HG02623 (cell line): Measurements from ENCODE around the gene GALNT18.
"Not testable (repeated sequence)": the region's sequence is repeated elsewhere in the genome, so short reads cannot be mapped to it uniquely, and the experiment has no call there.

ENCODE experiments used
- ATAC-seq: cut with Tn5 transposase; IDR thresholded peaks from one replicate; pipeline ENCODE4 v1.9.1; 2021; ENCODE audit warnings: moderate library complexity; ENCODE audit not compliant: unreplicated experiment

Gene GALNT18

DNA sequence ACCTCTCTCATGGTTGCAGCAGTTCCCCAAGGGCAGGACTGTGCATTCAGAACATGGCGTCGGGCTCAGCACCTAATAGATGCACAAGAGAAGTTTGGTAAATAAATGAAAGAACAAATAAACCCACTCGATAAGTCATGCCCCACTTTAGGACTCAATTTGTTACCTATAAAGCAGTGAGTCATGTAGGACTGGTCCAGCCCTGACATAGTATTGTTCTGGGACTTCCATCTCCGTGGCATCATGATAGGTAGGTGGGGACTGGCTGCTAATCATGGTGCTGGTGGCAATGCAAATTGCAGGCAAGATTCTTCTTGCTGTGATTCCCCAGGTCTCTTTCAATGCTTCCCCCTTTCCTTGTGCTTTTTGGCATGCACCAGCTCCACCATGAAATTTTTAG lies 150.6 kb downstream of the GALNT18 start:
- no peak for ATAC-seq

DNA sequence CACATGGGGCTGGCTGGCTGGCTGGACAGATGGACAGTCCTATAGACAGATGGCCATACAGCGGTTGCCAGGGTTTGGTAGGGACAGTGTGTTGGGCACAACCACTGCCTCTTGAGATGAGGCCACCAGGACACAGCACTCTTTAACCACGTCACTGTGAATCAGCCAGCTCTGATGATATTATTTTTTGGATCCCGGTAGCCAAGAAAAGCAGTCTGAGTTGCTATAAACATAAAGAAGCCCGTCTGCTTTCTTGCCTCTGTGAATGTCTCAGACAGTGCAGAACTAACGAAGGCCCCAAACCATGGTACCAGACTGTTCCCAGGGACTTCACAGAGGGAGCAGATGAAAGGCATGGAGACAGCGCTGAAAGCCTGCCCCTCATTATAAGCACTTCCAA lies 152.9 kb downstream of the GALNT18 start:
- ATAC-seq, result no peak

DNA sequence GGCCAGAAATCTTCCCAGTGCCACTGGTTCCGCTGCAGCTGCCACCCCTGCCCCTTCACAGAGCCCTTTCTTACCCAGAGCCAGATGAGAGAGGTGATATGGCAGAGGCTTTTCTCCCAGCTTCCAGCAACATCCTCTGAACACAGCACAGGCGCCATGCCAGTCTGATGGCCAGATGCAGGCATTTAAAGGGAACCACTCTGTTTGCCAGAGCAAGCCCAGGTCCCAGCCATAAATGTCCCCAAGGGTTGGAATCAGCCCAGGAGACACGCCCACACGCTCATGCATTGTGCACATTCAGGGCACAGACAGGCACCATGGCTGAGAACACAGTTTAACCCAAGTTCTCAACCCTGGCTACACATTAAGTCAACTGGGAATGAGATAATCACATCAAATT lies 154.5 kb downstream of the GALNT18 start:
- ATAC-seq, result no peak

DNA sequence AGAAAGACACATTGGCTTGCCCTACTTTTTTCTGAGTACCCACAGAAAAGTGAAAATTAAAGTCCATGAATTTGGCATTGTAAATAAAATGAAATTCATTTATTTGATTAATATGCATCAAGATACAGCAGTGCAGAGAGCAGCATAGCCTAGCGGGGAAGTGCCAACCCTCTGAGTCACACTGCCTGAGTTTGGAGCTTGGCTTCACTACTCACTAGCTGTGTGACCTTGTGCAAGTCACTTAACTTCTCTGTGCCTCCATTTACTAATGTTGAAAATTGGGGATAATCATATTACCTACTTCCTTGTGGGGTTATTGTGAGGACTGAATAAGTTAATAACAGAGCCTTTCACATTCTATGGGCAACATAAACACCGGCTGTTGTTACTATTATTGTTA lies 157.2 kb downstream of the GALNT18 start:
- ATAC-seq, result no peak

DNA sequence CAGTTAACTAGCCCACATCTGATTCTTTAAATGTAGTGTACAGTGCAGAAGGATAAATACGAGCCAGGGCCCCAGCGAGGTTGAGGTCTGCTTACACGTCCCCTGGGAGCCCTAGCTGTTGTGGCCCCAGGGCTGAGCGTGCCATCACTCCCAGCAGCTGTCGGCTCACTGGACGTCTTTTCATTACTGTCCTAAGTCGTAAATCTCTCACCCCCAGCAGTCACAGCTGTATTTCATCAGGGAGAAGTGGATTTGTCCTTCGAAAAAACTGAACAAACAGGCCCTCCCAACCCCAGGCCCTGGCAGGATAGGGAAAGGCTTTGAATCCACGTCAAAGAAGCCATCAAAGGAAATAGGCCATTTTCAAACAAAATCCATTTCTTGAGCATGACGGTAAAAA lies 158.4 kb downstream of the GALNT18 start:
- ATAC-seq, result no peak

DNA sequence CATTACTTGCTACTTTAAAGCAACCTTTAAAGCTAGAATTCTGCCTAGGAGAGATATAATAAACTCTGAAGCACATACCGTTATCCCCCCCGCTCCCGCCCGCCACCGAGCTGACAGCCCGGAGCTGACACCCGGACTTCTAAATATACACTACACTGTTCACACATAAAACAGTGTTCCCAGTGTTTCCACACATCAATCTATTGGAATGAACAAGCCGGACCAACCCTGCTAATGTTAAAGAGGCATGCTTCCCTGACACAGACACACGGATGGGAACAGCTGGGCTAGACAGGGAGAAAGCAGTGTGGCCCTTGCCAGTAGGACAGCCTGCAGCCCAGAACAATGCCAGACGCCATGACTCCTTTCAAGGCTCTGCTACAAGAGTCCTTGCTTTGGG lies 160.3 kb downstream of the GALNT18 start:
- no peak for ATAC-seq

DNA sequence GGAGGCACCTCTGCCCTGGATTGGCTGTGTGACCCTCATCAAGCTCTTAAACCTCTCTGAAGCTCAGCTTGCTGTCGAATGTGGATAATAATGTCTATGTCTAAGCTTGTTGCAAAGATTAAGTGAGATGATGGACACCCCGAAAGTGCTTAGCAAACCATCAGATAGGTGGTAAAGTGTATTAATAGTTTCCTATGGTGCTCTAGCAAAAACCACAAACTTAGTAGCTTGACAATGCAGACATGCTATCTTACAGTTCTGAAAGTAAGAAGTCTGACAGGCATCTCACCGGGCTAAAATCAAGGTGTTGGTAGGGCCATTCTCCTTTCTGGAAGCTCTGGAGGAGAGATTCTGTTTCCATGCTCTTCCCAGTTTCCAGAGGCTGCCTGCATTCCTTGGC lies 162.2 kb downstream of the GALNT18 start:
- no peak for ATAC-seq

DNA sequence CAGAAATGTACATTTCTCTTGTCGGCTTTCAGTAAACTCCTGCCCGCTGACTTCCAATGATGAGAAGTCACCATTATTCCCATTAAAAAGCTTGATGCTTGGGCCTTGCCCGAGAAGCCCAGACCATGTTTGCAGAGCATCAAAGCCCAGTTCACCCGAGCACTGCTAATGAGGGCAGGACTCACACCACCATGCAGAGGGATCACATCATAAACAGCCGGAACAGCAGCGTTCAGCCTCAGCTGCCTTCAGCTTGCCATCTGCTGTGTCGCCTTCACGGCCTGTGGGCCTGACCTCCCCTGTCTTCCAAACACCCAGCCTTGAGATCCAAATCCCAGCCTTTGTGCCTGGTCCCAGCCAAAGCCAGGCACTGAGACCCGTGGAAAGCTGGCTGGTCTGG lies 163.3 kb downstream of the GALNT18 start:
- no peak for ATAC-seq

DNA sequence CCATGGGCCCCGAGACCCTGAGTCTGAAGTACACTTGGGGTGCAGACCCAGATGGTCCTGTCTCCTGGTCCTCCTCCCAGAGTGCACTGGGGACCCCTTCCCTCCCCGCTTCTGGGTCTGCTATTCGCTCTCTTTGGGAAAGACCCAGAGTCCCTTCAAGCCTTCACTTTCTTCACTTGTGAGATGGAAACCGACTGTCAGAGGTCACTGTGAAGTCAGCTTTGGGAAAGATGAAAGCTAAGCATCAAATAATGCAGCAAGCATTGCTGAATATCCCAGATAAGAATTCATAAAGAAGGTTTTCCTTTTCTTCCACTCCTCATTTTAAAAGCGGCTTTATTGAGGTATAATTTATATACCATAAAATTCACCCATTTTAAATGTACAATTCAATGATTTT lies 163.8 kb downstream of the GALNT18 start:
- ATAC-seq, result no peak

DNA sequence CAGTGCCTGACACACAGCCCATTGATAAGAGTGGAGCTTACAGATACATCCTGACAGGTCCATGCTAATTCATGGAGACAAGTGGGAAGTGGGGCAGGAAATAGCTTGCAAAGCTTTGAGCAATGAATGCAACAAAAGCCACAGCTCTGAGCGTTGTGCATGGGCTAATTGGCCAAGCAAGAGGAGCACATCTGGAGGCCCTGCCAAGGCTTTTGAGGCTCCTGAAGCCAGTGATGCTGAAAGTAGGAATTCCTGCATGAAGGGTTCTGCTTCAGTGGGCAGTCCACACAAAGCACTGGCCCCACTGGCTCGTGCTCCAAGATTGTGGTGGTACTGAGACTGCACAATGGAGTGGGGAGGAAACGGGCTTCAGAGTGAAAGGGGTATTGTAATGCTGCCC lies 164.9 kb downstream of the GALNT18 start:
- no peak for ATAC-seq

DNA sequence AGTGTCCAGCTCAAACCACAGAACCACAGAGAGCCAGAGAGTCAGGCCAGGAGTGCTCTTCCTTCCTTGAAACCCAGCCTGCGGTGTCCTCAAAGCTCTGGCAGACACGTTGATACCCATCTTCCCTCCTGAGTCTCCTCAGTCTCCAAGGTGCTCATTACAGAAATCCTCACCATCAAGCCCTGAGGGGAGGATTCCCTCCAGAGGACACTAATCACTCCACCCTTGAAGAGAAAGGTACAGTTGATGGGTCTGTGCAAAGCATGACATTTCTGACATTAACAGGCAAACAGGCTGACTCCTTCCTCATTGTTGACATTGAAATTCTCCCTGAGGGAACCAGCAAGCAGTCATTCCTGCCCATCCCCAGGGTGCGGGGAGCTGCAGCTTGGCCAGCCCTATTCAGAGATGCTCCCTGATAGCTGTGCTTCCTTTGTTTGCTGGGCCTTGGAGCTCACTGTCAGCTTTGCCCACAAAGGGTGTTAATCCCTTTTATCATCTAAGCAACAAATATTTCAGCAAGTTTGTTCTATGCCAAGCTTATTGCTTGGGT lies 167.1 kb downstream of the GALNT18 start:
- ATAC-seq, result no peak

DNA sequence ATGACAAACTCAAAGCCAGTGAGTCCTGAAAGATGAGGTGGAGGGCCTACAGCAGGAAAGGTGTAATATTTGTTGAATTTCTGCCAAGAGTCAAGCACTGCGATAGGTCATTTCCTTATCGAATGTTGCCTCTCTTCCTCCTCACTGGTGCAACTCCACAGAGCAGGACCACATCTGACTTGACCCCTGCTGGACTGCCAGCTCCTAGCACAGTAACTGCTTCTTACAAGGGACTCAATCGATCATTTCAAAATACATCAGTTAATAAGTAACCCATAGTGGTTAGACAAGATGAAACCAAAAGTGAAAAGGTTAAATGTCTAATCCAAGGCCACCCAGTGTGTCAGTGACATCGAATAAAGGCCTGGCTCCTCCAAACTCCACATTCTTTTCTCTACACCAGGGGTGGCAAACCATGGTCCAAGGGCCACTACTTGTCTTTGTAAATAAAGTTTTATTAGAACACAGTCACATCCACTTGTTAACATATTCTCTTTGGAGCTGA lies 170.3 kb downstream of the GALNT18 start:
- ATAC-seq, result peak; percentile 89

DNA sequence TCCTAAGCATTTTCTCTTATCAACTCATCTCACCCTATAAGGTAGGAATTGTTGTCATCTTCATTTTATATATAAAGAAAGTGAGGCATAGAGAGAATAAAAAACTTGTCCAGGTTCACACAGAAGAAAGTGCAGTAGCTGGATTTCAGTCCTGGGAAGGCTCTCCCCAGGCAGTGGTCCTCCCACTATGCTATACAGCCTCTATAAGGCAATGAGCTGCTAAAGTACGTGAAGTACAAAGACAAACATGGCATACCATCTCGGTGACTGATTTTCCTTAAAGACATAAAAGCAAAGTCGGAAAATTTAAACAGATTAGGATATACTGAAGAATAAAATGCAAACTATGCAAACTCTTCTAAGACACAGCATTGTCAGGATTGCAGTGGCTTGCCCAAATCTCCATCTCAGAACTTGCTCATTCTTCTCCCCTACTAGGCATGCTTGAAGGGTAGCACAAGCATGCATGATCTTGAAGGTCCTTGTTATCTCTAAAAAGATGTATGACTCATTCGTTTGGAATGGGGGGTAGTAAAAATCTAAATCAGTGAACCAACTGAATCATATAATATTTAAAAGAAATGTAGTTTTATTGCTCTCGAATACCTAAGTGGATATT lies 171.0 kb downstream of the GALNT18 start:
- ATAC-seq, result no peak

DNA sequence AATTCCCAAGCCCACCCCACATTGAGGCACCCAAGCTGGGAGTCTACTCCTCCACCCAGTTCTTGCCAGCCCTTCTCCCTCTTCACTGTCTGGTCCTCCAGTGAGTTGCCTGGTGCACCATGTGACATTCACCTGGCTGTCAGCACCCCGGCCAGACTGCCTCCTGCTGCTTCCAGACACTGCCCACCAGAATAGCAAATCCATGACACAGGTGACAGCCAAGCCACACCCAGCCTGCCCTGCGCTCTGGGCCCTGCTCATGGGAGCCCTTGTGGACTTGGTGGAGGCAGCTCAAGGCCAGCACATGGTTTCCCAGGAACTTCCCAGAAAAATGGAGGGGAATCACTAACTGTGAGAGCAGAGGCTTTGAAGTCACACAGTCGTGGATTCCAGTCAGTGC lies 172.5 kb downstream of the GALNT18 start:
- ATAC-seq, result no peak

DNA sequence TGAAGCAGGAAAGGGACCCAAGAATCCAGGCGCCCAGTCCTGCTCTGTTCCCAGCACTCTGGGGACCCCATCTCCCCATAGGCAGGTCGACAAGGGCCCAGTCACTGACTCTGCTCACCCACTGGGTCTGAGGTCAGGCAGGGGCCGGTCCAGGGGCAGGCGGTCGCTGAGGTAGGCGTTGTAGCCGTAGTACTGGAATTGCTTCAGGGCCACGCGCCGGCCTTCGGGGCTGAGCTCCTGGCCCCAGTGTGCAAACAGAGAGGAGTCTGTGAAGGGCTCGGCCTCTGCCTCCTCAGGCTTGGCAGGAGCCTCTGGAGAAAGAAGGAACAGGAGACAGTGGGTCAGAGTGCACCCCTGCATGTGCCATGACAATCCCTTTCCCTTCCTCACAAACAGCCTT lies 173.2 kb downstream of the GALNT18 start:
- ATAC-seq, result no peak

DNA sequence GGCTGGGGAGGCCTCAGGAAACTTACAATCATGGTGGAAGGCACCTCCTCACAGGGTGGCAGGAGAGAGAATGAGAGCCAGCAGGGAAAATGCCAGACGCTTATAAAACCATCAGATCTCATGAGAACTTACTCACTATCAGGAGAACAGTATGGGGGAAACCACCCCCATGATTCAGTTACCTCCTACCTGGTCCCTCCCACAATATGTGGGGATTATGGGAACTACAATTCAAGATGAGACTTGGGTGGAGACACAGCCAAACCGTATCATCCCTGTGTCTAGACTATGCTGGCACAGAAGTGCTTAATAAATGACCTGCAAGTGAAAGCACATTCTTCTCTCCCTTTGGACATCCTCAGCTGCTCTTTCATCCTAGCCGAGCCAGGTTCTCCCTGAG lies 174.2 kb downstream of the GALNT18 start:
- not testable (repeated sequence) for ATAC-seq

DNA sequence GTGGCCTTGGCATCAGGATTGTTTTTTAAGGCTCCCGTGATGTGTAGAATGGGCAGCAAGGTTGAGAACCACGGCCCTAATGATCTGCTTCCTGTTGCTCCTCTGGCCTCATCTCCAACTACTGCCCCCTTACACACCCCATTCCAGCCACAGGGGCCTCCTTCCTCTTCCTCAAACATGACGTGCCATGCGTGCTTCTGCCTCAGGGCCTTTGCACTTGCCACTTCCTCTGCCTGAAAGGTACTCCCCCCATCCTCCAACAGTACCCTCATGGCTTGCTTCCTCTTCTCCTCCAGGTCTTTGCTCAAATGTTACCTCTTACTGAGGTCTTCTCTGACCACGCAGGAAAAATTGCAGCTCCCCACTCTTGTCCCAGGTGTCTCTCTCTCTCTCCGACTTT lies 174.8 kb downstream of the GALNT18 start:
- no peak for ATAC-seq

DNA sequence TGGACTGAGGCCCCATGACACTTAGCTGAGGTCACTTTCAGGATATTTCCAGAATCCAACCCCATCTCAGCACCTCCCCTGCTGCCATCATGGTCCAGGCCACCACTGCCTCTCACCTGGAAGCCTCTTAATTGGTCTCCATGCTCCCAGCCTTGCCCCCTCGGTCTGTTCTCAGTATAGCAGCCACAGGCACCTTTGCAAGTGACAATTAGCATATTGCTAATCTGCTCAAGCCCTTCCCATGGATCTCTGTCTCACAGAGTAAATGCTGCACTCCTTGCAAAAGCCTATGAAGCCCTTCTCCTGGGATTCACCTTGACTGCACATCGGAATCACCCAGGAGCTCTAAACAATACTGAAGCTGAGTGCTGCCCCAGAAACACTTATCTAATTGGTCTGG lies 175.2 kb downstream of the GALNT18 start:
- ATAC-seq, result no peak

DNA sequence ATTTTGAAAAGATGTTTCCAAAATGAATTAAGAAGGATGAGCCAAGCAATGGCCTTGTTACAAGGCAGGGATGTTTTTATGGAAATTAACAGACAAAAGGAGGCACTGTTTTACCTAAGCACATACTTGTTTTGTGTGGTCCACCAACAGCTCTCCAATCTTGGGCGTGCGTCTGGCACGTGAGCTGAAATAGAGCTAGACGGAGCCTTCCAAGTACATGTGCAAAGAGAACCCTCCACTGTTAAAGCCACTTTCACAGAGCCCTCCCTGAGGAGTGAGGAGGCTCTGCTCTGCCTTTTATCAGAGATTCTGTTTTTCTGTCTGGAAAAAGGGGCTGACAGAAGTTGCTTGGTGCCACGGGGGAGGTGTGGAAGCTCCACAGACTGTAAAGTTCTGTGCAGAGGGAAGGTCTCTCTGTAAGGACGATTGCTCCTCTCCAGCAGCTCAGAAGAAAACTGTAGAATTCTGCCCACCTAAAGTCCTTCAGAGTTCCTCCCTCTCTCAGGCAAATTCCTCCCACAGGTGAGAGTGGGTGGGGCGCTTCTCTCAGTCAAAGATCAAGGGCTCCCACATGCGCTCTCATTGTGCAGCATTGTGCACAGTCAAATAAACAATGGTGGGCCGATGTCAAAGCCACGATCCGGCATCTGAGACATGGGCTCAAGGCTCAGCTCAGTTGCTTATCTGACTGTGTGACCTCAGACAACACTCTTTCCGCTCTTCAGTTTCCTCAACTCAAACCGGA lies 176.2 kb downstream of the GALNT18 start:
- ATAC-seq, result no peak

DNA sequence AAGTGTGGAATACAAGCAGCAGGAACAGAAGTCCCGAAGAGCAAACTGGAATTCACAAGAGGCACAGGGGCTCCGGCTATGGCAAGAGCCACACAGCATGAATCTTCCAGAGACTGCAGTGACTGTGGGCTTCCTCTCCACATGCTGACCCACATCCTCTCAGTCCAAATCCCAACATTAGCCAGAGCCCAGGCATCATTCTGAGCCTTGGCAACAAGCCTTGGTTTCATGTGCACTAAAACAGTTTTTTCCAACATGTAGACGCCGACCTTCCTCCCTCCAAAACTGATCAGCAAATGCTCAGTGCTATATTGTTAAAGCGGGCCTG lies 177.0 kb downstream of the GALNT18 start:
- ATAC-seq, result no peak

DNA sequence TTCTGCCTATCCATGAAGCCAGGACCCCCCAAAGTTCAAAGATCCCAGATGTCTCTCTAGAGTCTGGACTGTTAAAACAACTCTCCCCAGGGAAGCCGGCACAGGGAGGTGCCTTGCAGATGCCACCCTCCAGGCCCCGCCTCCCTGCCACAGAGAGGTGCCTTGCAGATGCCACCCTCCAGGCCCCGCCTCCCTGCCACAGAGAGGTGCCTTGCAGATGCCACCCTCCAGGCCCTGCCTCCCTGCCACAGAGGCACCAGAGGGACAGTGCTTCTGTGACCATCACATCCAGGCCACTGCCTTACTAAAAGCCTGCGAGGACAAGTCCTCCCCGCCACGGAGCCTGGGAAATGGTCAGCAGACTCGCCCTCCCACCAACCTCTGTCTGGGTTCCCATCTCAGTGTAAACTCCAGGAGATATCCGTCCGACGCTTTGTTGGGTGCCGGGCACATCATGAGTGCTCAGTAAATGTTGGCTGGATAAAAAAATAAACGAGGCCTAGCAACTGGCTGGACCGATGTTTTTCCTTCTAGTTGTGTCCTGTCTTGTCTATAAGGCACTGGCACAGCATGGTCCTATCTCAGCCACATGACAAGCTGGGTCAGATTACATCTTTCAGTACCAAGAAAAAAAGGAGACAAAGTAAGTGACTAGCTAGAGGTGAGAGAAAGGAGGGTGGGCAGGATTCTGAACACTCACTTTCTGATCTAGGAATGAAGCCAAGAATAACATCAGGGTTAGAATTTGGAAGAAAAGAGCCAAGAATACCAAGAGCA lies 177.6 kb downstream of the GALNT18 start:
- no peak for ATAC-seq

DNA sequence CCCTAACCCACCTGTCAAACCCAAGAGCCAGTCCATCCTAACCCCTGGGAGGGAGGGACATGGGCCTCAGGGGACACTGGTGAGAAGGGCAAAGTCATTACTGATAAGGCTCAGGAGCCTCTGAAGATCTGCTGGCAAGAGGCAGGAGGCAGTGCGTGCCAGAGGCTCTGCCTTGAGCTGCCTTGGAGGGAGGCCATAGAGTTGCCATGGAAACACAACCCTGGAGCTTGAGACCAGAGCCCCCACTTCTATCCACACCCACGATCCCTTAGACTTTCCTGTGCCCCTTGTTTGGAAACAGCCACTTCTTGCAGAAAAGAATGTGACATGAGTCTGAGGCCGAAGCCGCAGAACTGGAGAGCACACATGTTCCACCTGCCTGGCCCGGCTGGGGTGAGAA lies 179.0 kb downstream of the GALNT18 start:
- ATAC-seq, result no peak
